Natural killer cell (primary cell): ENCODE data around the gene CIAO3. TPM values are rescaled to one million over a fixed set of nuclear protein-coding genes. Genes with fewer than 3 reads are reported as not detected.

Source experiments
- ATAC-seq, 3 donors: fragments of 150-1000 bp in 2 of 3; fragments of 200-7000 bp in 1 of 3; cut with Tn5 transposase; 1 replicate in 1 of 3; 2 replicates in 2 of 3; pipeline ENCODE4 v1.10.0; 2021; ENCODE audit warnings: mild to moderate bottlenecking in 2 of 3, moderate library complexity in 2 of 3
- DNase-seq, 2 donors: peaks; one replicate each; pipeline versions ENCODE4 v3.0.0 to v3.0.0-alpha.2; 2013 to 2021; ENCODE audit warnings: mixed read lengths in 1 of 2
- H3K27ac ChIP-seq: one replicate; pipeline ENCODE4 v1.5.1; 2013; ENCODE audit warnings: mild to moderate bottlenecking, low read length
- H3K27me3 ChIP-seq: one replicate; pipeline ENCODE4 v1.6.1; 2013; ENCODE audit warnings: low read length; ENCODE audit not compliant: control insufficient read depth, insufficient read depth
- H3K36me3 ChIP-seq: one replicate; pipeline ENCODE4 v1.6.1; 2013; ENCODE audit warnings: low read length; ENCODE audit not compliant: control insufficient read depth, insufficient read depth
- H3K4me1 ChIP-seq: one replicate; pipeline ENCODE4 v1.6.1; 2013; ENCODE audit warnings: low read length; ENCODE audit not compliant: control insufficient read depth, insufficient read depth
- H3K4me3 ChIP-seq: one replicate; pipeline ENCODE4 v1.5.1; 2013; ENCODE audit warnings: low read length
- H3K9me3 ChIP-seq: one replicate; pipeline ENCODE4 v1.6.1; 2013; ENCODE audit warnings: low read length; ENCODE audit not compliant: control insufficient read depth, insufficient read depth
- H3K27ac Mint-ChIP-seq, 2 donors: one replicate each; pipeline ENCODE4 v1.8.0; 2022; ENCODE audit warnings: mild to moderate bottlenecking in 2 of 2, mixed read lengths in 2 of 2, moderate library complexity in 1 of 2
- H3K27me3 Mint-ChIP-seq, 2 donors: one replicate each; pipeline ENCODE4 v1.8.0; 2022; ENCODE audit warnings: low read depth in 2 of 2, mixed read lengths in 2 of 2
- H3K36me3 Mint-ChIP-seq: one replicate; pipeline ENCODE4 v1.8.0; 2022; ENCODE audit warnings: mixed read lengths
- H3K4me1 Mint-ChIP-seq, 2 donors: one replicate each; pipeline ENCODE4 v1.8.0; 2022; ENCODE audit warnings: mixed read lengths in 2 of 2
- H3K4me3 Mint-ChIP-seq: one replicate; pipeline ENCODE4 v1.8.0; 2022; ENCODE audit warnings: mild to moderate bottlenecking, moderate library complexity, mixed read lengths
- H3K9me3 Mint-ChIP-seq, 2 donors: one replicate each; pipeline ENCODE4 v1.8.0; 2022; ENCODE audit warnings: mixed read lengths in 2 of 2
- CTCF ChIP-seq: fragments of 200-600 bp; IDR thresholded peaks from one replicate; pipeline ENCODE4 v1.8.0; 2022; ENCODE audit warnings: antibody characterized with exemption
- WGBS: methylation state at CpG from one replicate; pipeline ENCODE4 v1.1.7; 2013; ENCODE audit warnings: missing lambda C conversion rate; ENCODE audit not compliant: insufficient coverage; 5-methylcytosine and 5-hydroxymethylcytosine counted together
- intact Hi-C: fragments of 100-400 bp; cut with micrococcal nuclease; formaldehyde crosslinking; loops from one replicate; pipeline ENCODE4 v1.14.2; 2022
- total RNA-seq, 4 donors: library from RNA; stranded (reverse); fragments of 120-200 nt in 1 of 4; gene quantifications; one replicate each; pipeline versions ENCODE4 v1.2.3 to v1.2.4, GENCODE V29; 2013 to 2022

The CIAO3 gene
- total RNA-seq, 3 donors from 2014 or later (not counting 1 experiment from before 2014, with no cell fraction given), result 36.9 to 39.8 (median 37.5) TPM

- H3K9me3 Mint-ChIP-seq, result no peaks in the 10 kb centered on the region
These were observed 7.2 kb downstream of the CIAO3 start for GRCh38 chr16:733382-734207.

DNA sequence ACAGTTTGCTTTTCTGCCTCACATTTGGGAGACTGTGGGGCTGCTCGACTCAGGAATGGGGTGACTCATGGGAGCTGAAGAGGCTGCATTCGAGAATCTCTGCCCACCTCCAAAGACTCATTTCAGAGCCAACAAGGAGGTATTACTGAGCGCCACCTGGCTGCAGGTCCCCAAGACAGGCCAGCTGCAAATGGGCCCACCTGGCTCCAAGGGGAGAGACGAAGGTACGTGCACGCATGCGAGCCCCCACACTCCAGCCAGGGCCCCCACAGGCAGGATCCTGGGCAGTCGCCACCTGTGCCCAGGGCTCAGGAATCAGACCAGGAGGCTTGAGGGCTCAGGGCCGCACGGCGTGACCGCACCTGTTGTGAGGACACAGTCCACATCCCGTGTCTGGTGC lies 7.9 kb downstream of the CIAO3 start:
- ATAC-seq (no peak), DNase-seq (peak in 1 of 2 donors; percentile 28)
- H3K4me1 Mint-ChIP-seq, result no peaks in the 10 kb centered on the region
- no peak overlapping the region for H3K4me3 Mint-ChIP-seq
- WGBS, result 86% methylated on average over 13 of the region's 13 CpGs
- H3K27me3 ChIP-seq, result no peaks in the 10 kb centered on the region
- intact Hi-C loops, result no loop called here
- no peak overlapping the region for H3K27ac ChIP-seq
- no peak for TF ChIP-seq CTCF
- no peak overlapping the region for H3K4me3 ChIP-seq
- no peaks in the 10 kb centered on the region for H3K9me3 ChIP-seq
- no peak overlapping the region for H3K27ac Mint-ChIP-seq
- no peaks in the 10 kb centered on the region for H3K9me3 Mint-ChIP-seq
- peaks cover 4% of the 10 kb centered on the region for H3K4me1 ChIP-seq
- H3K27me3 Mint-ChIP-seq, result no peaks in the 10 kb centered on the region
- H3K36me3 Mint-ChIP-seq, result no peaks in the 10 kb centered on the region
- peaks cover 25% of the 10 kb centered on the region for H3K36me3 ChIP-seq

More at GRCh38 chr16:733382-734207, 7.2 kb downstream of the CIAO3 start:
- 95% methylated on average over 34 of the region's 34 CpGs for WGBS
- no peaks in the 10 kb centered on the region for H3K36me3 Mint-ChIP-seq
- H3K27ac Mint-ChIP-seq, result no peak overlapping the region
- peak in 1 of 2 donors; percentile 62 for DNase-seq
- H3K9me3 ChIP-seq, result no peaks in the 10 kb centered on the region
- no peaks in the 10 kb centered on the region for H3K27me3 ChIP-seq
- no peak overlapping the region for H3K27ac ChIP-seq
- H3K36me3 ChIP-seq, result peaks cover 26% of the 10 kb centered on the region
- H3K4me3 Mint-ChIP-seq, result no peak overlapping the region
- ATAC-seq, result peak in 2 of 3 donors; percentile 46 to 52
- no peaks in the 10 kb centered on the region for H3K27me3 Mint-ChIP-seq
- H3K4me1 ChIP-seq, result peaks cover 1% of the 10 kb centered on the region
- H3K4me3 ChIP-seq, result no peak overlapping the region
- no peaks in the 10 kb centered on the region for H3K4me1 Mint-ChIP-seq
- intact Hi-C loops, result no loop called here
- peak; percentile 40 for TF ChIP-seq CTCF

- 97% methylated on average over 12 of the region's 12 CpGs for whole genome bisulfite sequencing
- Mint-ChIP-seq H3K4me1 (no peaks in the 10 kb centered on the region), H3K9me3 (no peaks in the 10 kb centered on the region), H3K4me3 (no peak overlapping the region), H3K36me3 (no peaks in the 10 kb centered on the region), H3K27ac (no peak overlapping the region), H3K27me3 (no peaks in the 10 kb centered on the region)
- intact Hi-C loops, result no loop called here
- Histone ChIP-seq H3K4me1 (peaks cover 9% of the 10 kb centered on the region), H3K4me3 (no peak overlapping the region), H3K36me3 (peaks cover 21% of the 10 kb centered on the region), H3K27me3 (no peaks in the 10 kb centered on the region), H3K27ac (no peak overlapping the region), H3K9me3 (no peaks in the 10 kb centered on the region)
- ATAC-seq (no peak), DNase-seq (no peak)
- TF ChIP-seq CTCF, result no peak
These were observed 8.5 kb downstream of the CIAO3 start for GRCh38 chr16:732332-732731.
